ENCODE data around the gene IL9.

DNA sequence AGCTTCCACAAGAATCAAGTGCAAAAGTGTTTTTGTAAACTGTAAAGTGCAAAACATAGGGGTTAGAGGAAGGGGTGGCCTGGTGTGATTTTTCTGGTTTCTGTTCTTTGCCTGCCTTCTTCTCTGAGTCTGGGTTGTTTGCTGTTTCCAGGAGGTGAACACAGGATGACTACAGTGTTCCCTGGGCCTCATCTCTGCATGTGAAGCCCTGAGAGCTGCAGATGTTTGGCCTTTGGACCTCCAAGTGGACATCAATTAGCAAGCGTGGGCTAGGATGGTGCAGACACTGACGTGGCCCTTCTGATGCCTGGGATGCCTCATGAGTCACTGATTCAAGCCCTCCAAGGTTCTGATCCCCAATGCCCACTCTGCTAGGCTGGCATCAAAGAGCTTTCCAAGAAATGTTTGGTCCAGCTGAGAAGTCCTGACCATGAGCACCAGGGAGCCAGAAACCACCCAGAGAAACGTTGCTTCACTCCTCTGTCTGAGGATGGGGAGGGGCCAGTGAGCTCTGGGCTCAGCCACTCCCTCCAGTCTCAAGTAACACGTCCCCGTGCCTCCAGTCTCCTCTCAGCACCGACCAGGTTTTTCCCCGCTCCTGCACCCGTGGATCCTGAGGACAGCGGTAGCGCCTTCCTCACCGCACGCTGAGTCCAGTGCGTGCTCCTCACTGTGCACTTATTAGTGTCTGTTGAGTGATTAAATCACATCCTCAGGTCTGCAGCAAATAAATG, 7.6 kb downstream of the IL9 start:
- no peak for TF ChIP-seq ELF4 (IDR thresholded peaks at IDR 0.05)
- TF ChIP-seq BHLHE40 (IDR thresholded peaks at IDR 0.05; ENCODE audit: borderline replicate concordance), result no peak
